GM19193 (cell line): Measurements from ENCODE around the gene MYH14.

Experiments used
- POLR2A ChIP-seq: IDR thresholded peaks from 4 replicates; pipeline ENCODE4 v1.6.1; 2011; ENCODE audit not compliant: insufficient read depth, insufficient read length; ENCODE audit errors: extremely low read depth

Gene MYH14

GRCh38 chr19:50181121-50181520 is 22.3 kb upstream of the MYH14 start:
- no peak for TF ChIP-seq POLR2A

GRCh38 chr19:50184196-50184595 is 19.2 kb upstream of the MYH14 start:
- no peak for TF ChIP-seq POLR2A

- no peak for TF ChIP-seq POLR2A
These were observed 15.5 kb upstream of the MYH14 start for GRCh38 chr19:50187937-50188336.

- no peak for TF ChIP-seq POLR2A
These were observed 14.1 kb upstream of the MYH14 start for GRCh38 chr19:50189331-50189730.

- no peak for TF ChIP-seq POLR2A
These were observed 13.0 kb upstream of the MYH14 start for GRCh38 chr19:50190439-50190891.

GRCh38 chr19:50191216-50191615 is 12.2 kb upstream of the MYH14 start:
- TF ChIP-seq POLR2A: no peak

- TF ChIP-seq POLR2A: no peak
These were observed 10.8 kb upstream of the MYH14 start for GRCh38 chr19:50192463-50193211.

GRCh38 chr19:50195224-50195623 is 8.2 kb upstream of the MYH14 start:
- no peak for TF ChIP-seq POLR2A

GRCh38 chr19:50196322-50196932 is 7.0 kb upstream of the MYH14 start:
- no peak for TF ChIP-seq POLR2A

GRCh38 chr19:50197348-50197747 is 6.1 kb upstream of the MYH14 start:
- TF ChIP-seq POLR2A: no peak

GRCh38 chr19:50198431-50199258 is 4.8 kb upstream of the MYH14 start:
- TF ChIP-seq POLR2A: no peak

- no peak for TF ChIP-seq POLR2A
These were observed 4.2 kb upstream of the MYH14 start for GRCh38 chr19:50199259-50199555.

GRCh38 chr19:50202386-50202785 is 1.0 kb upstream of the MYH14 start:
- no peak for TF ChIP-seq POLR2A

- TF ChIP-seq POLR2A: no peak
These were observed 501 bp upstream of the MYH14 start for GRCh38 chr19:50202962-50203280.

GRCh38 chr19:50204081-50204428 is 633 bp downstream of the MYH14 start:
- TF ChIP-seq POLR2A: no peak
